NCI-H2171 (cell line): ENCODE data around the gene CCL21.

Experiments
- DNase-seq: peaks from one replicate; lab custom pipeline; 2025; lab: John Stamatoyannopoulos, UW

The CCL21 gene

GRCh38 chr9:34674440-34674839 lies 35.5 kb downstream of the CCL21 start:
- DNase-seq = no peak

- DNase-seq = no peak
These were observed 38.6 kb downstream of the CCL21 start for GRCh38 chr9:34671307-34671706.

GRCh38 chr9:34669809-34670562 lies 40.0 kb downstream of the CCL21 start:
- no peak for DNase-seq

DNA sequence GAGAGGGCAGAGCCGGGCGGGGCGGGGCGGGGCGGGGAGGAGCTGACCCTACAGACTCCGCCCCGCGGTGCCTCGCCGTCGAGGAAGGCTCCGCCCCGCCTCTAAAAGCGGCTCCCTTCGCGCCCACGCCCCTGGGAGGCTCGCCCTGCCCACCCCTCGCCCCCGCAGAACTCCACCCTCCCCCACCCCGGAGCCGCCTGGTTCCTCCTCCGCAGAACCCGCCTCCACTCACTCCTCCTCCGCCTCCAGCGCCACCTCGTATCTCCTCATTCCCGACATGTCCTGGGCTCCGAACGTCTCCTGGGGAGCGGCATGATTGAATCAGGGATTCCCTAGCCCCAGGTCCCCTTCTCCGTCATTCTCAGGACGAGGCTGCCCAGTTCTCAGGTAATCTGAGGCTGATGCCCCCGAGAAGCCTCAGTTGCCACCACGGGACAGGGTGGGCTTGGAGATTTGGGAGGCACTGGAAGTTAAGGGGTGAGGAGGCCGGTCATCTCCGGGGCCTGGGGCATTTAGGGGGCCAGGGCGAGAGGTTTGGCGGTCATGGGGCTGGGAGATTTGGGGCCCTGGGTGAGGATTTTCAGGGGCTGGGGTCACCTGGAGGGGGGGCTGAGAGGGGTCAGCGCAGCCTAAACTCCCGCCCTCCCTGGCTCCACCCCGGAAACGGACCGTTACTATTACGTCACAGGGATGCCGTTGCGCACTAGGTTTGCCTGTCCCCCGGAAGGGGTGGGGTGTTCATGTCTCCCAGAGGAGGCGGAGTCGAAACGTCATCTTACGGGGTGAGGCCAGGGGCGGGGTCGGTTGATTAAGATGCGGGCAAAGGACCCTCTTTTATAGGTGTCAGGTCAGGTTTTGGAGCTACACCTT lies 44.3 kb downstream of the CCL21 start:
- DNase-seq = peak; percentile 81

- no peak for DNase-seq
These were observed 44.9 kb downstream of the CCL21 start for GRCh38 chr9:34665067-34665380.

DNA sequence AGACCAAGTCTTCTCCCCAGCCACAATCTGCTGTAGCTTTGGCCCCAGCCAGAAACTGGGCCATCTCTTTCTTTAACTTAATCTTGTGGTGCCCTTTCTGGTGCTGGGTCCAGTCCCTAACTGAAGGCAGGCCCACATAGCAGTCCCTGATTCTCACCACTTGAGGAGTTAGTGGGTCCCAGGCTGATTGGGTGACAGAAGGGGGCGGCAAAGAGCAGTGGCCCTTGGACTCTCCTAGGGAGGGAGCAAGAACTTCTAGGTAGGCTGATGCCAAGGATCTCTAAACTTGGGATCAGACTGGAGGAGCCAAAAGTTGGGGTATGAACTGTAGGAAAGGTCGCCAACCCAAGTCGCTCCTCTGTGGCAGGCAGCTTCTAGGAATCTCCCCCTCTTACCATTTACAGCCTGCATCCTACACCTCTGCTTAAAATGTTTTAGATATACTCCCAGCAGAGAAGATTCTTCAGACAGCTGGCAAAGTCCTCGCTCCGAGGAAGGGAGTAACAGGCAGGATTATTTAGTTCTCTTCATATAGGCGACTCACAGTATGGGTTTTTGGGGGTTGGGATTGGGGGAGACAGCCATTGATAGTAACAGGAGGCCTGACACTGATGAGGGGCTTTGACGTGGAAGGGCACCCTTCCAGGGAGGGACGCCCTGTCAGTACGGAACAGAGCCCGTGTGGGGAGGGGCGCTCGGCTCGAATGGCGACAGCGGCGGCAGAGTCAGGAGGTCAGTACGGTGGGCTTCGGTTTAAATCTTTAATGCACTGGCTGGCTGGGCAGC lies 45.5 kb downstream of the CCL21 start:
- no peak for DNase-seq

GRCh38 chr9:34663303-34663605 lies 46.7 kb downstream of the CCL21 start:
- no peak for DNase-seq

DNA sequence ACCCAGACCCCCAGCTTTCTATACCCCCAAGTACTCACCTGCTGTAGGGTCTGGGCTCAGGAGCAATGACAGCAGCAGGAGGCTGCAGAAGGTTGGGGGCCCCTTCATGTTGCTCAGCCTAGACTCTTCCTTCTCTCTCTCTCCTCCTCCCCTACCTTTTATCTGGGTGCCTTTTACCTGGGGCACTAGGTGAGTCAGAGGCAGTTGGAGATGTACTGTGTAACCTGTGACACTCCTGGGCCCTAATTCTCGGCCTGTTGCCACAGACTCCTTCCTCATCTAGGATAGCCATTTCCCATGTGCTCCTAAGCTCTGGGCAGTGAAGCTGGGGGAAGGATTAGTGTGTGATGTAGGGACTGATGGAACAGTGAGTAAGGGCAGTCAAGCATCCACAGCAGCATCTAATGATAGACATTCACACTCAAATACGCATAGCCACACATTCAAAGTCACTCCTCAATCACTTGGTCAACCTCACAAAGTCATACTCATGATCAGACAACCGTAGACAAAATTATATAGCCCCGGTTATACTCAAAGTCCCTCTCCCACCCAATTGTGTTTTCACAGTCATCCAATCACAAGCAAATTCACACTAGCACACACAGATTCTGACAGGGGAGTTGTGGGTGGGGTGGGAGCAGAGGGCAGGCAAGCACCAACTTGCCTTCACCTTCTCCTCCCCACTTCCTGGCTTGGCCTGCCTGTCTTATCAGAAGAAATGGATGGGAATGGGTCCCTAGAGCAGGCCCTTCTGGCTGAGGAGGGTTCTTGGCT lies 47.2 kb downstream of the CCL21 start, which contains the start of gene CCL27:
Gene CCL27, minus strand, starts transcription at position 132 of the 777 bp plus-strand sequence. Its CDS starts 24 bp downstream, at position 108.
- DNase-seq = no peak

GRCh38 chr9:34659592-34660253 lies 50.2 kb downstream of the CCL21 start:
- no peak for DNase-seq
